ENCODE results near the gene MYO18A. TPM values are rescaled to one million over a fixed set of nuclear protein-coding genes. Genes with fewer than 3 reads are reported as not detected.

The MYO18A gene
- total RNA-seq, 1 donor from 2014 or later = 79.9 TPM

DNA sequence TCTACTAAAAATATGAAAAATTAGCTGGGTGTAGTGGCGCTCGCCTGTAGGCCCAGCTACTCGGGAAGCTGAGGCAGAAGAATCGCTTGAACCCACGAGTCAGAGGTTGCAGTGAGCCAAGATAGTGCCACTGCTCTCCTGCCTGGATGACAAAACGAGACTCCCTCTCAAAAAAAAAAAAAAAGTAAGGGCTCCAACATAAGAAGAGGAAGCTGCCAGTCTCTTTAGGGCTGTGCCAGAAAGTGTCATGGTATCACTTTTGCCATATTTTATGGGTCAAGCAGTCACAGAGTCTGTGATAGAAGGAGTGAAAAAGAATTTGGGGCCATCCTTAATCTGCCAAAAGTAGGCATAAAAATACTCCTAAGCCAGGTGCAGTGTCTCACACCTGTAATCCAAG is 138.6 kb downstream of the MYO18A start:
- TF ChIP-seq, protein P1, sequence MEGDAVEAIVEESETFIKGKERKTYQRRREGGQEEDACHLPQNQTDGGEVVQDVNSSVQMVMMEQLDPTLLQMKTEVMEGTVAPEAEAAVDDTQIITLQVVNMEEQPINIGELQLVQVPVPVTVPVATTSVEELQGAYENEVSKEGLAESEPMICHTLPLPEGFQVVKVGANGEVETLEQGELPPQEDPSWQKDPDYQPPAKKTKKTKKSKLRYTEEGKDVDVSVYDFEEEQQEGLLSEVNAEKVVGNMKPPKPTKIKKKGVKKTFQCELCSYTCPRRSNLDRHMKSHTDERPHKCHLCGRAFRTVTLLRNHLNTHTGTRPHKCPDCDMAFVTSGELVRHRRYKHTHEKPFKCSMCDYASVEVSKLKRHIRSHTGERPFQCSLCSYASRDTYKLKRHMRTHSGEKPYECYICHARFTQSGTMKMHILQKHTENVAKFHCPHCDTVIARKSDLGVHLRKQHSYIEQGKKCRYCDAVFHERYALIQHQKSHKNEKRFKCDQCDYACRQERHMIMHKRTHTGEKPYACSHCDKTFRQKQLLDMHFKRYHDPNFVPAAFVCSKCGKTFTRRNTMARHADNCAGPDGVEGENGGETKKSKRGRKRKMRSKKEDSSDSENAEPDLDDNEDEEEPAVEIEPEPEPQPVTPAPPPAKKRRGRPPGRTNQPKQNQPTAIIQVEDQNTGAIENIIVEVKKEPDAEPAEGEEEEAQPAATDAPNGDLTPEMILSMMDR (IDR thresholded peaks at IDR 0.05; ENCODE audit: unreplicated experiment) = no peak
- H3K27ac Mint-ChIP-seq (ENCODE audit: unreplicated experiment) = no peak overlapping the region
- peaks cover 28% of the 10 kb centered on the region for H3K4me1 Mint-ChIP-seq (ENCODE audit: unreplicated experiment)

DNA sequence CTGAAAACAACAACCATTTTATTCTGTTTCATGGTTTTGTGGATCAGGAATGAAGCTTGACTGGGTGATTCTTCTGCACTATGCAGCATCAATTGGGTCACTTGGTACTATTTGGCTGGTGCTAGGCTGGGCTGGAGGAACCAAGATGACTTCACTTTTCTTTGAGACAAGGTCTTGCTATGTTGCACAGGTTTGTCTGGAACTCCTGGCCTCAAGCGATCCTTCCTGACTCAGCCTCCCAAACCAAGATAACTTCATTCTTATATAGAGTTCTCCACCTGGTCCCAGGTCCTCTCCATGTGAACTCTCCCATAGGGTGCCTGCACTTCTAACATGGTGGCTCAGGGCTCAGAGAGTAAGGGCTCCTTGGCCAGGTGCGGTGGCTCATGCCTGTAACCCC is 139.1 kb downstream of the MYO18A start:
- Mint-ChIP-seq H3K27ac (ENCODE audit: unreplicated experiment) (no peak overlapping the region), H3K4me1 (ENCODE audit: unreplicated experiment) (peaks cover 28% of the 10 kb centered on the region), H3K27me3 (ENCODE audit: unreplicated experiment) (no peaks in the 10 kb centered on the region), H3K9me3 (ENCODE audit: unreplicated experiment) (no peaks in the 10 kb centered on the region), H3K4me3 (ENCODE audit: unreplicated experiment) (no peak overlapping the region), H3K36me3 (ENCODE audit: low read depth, unreplicated experiment) (no peaks in the 10 kb centered on the region)
- TF ChIP-seq, protein P1 (IDR thresholded peaks at IDR 0.05; ENCODE audit: unreplicated experiment) = no peak
- no peak for DNase-seq (ENCODE audit: low spot score)

More for the DNA sequence above, 138.6 kb downstream of the MYO18A start:
- DNase-seq (ENCODE audit: low spot score) = no peak
- no peak overlapping the region for H3K4me3 Mint-ChIP-seq (ENCODE audit: unreplicated experiment)
- no peaks in the 10 kb centered on the region for H3K27me3 Mint-ChIP-seq (ENCODE audit: unreplicated experiment)
- H3K9me3 Mint-ChIP-seq (ENCODE audit: unreplicated experiment) = no peaks in the 10 kb centered on the region
- no peaks in the 10 kb centered on the region for H3K36me3 Mint-ChIP-seq (ENCODE audit: low read depth, unreplicated experiment)

DNA sequence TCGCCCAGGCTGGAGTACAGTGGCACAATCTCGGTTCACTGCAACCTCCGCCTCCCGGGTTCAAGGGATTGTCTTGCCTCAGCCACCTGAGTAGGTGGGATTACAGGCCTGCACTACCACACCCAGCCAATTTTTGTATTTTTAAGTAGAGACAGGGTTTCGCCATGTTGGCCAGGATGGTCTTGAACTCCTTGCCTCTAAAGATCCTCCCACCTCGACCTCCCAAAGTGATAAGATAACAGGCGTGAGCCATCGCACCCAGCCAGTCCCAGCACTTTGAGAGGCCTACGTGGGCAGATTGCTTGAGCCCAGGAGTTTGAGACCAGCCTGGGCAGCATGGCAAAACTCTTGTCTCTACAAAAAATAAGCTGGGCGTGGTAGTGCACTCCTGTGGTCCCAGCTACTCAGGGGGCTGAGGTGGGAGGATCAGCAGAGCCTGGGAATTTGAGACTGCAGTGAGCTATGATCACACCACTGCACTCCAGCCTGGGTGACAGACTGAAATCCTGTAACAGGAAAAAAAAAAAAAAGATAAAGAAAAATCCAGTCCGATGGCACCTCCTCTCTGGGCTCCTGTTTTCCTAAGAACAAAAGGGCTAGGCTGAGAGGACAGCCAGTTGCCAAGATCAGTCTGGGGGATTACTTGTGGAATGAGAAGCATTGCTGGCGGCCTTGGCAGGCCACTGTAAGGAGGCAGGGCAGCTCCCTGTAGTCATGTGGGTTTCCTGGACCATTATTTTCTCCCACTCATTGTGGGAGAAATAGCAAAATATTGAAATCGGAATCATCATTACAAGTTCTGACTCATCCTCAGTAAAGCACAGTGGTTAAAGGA is 140.2 kb downstream of the MYO18A start:
- TF ChIP-seq, protein P1 (IDR thresholded peaks at IDR 0.05; ENCODE audit: unreplicated experiment) = no peak
- Mint-ChIP-seq H3K27ac (ENCODE audit: unreplicated experiment) (no peak overlapping the region), H3K36me3 (ENCODE audit: low read depth, unreplicated experiment) (peaks cover 3% of the 10 kb centered on the region), H3K27me3 (ENCODE audit: unreplicated experiment) (no peaks in the 10 kb centered on the region), H3K4me3 (ENCODE audit: unreplicated experiment) (no peak overlapping the region), H3K9me3 (ENCODE audit: unreplicated experiment) (no peaks in the 10 kb centered on the region), H3K4me1 (ENCODE audit: unreplicated experiment) (peaks cover 33% of the 10 kb centered on the region)
- DNase-seq (ENCODE audit: low spot score) = no peak

DNA sequence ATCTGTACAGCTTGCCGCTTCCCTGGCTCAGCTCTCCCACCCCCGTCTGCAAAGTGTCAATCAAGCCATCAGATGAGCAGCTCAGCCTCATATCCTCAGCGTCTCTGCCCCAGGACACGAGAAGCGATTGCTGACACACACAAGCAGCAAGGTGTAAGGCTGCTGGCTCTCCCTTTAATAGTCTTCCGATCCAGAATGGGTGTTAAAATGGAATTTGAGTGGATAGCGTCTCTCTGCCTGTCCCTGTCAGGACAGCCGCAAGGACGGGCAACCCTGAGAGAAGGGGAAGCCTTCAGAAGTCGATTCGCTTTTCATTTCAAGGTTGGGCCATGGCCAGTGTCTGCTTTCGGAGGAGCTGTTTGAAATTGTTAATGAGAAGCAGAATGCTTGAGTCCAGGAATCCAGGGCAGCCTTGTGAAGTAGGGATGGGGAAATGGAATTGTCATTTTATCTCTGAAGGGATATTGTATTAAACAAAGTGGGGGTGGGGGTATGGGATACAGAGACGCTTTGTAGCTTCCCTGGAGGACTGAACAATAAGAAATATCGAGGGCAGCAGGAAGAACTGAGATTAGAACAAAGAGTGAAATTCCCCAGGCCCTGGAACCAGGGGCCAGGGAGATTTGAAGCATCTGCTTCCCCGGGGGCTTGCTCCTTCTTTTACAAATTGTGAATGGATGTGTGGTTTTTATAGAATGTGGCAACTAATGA is 142.0 kb downstream of the MYO18A start:
- Mint-ChIP-seq H3K9me3 (ENCODE audit: unreplicated experiment) (no peaks in the 10 kb centered on the region), H3K4me1 (ENCODE audit: unreplicated experiment) (peaks cover 18% of the 10 kb centered on the region), H3K4me3 (ENCODE audit: unreplicated experiment) (no peak overlapping the region), H3K27me3 (ENCODE audit: unreplicated experiment) (peaks cover 4% of the 10 kb centered on the region), H3K36me3 (ENCODE audit: low read depth, unreplicated experiment) (peaks cover 9% of the 10 kb centered on the region), H3K27ac (ENCODE audit: unreplicated experiment) (no peak overlapping the region)
- TF ChIP-seq, protein P1 (IDR thresholded peaks at IDR 0.05; ENCODE audit: unreplicated experiment) = no peak
- no peak for DNase-seq (ENCODE audit: low spot score)

DNA sequence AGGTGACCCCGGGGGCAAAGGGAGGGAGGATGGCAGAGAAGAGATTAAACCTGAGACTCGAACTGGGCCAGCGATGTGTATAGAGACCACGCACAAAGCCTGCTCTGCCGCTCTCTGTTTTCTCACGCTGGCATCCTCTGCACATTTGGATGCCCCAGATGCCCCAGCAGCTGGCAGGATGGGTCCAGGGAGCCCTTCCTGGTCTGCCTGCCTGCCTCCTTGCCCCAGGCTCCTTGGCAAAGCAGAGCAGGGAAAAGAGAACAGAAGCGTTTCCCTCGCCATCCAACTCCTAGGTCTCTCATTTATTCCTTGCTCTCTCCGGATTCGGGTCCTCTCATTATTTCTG is 142.5 kb downstream of the MYO18A start:
- TF ChIP-seq, protein P1 (IDR thresholded peaks at IDR 0.05; ENCODE audit: unreplicated experiment) = no peak
- no peak overlapping the region for H3K4me3 Mint-ChIP-seq (ENCODE audit: unreplicated experiment)
- peaks cover 13% of the 10 kb centered on the region for H3K4me1 Mint-ChIP-seq (ENCODE audit: unreplicated experiment)
- H3K9me3 Mint-ChIP-seq (ENCODE audit: unreplicated experiment) = no peaks in the 10 kb centered on the region
- H3K27ac Mint-ChIP-seq (ENCODE audit: unreplicated experiment) = no peak overlapping the region
- H3K36me3 Mint-ChIP-seq (ENCODE audit: low read depth, unreplicated experiment) = peaks cover 9% of the 10 kb centered on the region
- H3K27me3 Mint-ChIP-seq (ENCODE audit: unreplicated experiment) = peaks cover 4% of the 10 kb centered on the region
- DNase-seq (ENCODE audit: low spot score) = no peak
